COLO668 (cell line): ENCODE data around the gene SPEG.

Source experiments
- DNase-seq: peaks from one replicate; lab custom pipeline; 2025; ENCODE audit not compliant: unreplicated experiment; lab: John Stamatoyannopoulos, UW

Gene SPEG

DNA sequence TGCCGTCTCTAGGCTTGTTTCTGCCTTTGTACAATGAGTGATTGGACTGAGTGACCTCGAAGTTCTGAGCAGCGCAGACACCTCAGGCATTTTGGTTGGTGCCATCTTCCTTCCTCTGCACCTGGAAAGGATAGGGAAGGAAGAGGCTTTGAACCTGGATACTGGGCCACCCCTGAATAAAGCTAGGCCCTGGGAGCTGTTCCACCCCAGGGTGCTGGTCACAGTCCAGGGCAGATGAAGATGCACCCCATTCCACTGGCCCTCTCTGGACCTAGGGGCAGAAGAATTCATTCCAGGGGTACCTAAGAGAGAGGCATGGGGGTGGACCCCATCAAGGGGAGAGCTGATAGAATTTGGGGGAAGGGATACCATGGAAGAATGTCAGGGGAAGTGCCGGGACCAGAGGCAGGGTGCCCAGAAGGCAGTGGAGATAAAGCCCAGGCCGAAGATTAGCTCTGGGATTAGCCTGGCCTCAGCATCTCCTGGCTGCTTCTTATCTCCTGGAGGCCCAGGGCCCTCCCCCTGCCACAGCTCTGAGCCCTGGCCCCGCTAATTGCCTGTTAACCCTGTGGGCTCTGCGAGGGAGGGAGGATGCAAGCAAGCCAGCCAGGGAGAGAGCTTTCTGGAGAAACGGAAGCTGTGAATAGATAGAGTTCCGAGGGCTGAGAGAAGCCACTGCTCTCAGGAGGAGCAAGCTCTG lies 91.0 kb downstream of the SPEG start:
- no peak for DNase-seq

DNA sequence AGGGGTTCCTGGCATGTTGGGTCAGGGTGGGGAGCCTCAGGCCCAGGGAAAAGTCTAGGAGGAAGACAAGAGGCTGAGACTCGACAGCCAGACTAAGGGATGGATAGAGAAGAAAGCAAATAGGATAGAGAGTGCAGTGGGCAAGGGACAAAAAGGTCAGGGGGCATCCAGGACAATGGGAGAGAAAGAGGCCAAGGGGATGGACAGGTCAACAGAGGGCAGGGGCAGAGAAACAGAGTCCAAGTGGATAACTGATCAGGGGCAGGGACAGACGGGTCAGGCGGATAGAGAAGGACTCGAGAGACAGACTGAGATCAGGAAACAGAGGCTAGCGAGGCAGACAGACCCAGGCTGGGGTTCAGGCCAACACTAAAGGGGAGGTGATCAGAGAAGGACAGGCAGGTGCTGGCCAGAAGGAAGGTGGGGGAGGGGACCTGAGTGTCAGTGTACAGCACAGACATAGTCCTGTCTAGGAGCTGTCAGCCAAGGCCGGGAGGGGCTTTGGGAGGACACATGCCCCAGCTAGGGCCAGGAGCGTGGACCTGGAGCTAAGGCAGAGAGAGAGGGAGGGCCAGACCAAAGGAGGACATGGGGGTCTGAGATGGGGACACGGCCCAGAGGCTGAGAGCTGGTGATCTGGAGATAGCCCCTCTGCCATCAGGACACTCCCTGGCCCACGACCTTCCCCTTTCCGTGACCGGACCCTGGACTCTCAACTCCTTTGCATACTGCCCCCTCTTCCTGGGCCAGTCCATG lies 91.9 kb downstream of the SPEG start:
- peak; percentile 9 for DNase-seq

DNA sequence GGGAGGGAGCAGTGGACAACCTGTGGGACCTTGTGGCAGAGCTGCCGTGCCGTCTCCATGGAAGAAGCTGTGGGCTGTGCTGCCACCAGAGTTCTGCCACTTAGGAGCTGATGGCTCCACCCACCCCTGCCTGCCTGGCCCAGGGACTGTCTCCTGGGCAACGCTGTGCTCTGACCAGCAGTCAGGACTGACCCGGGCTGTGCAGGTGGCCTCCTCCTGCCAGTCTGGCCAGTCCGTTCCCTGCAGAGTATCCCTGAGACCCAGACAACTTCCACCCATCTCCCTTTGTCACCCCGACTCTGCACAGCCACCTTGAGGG lies 92.4 kb downstream of the SPEG start:
- peak; percentile 48 for DNase-seq

DNA sequence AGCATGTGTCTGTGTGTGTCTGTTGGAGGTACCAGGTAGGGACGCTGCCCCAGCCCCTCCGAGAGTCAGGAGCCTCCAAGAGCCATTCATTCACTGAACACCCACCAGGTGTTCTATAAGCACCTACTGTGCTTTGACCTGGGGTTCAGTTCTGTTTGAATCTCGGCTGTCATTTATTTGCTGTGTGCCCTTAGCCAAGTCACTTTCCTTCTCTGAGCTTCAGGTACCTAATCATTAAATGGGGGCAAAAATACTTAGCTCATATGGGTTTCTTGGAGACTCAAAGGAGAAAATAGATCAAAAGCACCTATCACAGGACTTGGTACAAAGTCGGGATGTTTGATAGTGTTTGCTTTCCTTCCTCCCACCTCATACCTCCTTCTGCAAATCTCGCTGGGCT lies 92.8 kb downstream of the SPEG start:
- DNase-seq, result no peak

DNA sequence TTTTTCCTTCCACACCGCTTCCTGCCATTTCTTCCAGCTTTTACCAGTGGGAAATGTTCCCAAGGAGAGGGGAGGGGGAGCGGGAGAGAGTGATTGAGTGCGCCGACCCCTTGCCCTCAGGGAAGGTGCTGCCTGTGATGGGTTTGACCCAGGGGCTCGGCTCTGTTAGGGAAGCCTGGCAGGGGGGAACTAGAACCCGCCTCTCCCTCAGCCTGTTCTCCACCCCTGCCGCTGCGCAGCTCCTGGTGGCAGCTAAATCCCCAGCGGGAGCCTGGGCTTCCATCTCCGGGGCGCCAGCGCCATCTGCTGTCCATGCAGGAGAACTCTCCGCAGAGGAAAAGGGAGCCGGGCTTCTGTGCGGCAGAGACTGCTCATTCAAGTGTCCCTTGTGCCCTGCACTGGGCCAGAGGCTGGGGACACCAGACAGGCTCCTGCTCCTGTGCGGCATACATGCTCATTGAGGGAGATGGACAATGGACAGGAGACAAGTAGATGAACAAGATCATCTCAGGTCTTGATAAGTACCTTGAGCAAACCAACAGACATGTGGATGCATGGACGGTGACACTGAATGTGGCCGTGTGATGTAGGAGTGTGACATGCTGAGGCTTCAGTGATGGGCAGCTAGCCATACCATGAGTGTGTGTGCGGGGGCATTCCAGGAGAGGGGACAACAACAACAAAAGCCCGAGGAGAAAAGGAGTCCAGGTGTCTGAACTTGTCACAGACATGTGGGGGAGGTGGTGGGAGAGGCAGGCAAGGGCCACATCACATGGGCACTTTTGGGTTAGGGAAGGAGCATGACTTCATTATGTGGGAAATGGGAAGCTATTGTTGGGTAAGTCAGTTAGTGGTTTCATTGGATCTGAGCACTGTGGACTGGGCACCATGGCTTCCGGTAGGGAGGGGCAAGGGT lies 95.7 kb downstream of the SPEG start:
- DNase-seq, result peak; percentile 87

DNA sequence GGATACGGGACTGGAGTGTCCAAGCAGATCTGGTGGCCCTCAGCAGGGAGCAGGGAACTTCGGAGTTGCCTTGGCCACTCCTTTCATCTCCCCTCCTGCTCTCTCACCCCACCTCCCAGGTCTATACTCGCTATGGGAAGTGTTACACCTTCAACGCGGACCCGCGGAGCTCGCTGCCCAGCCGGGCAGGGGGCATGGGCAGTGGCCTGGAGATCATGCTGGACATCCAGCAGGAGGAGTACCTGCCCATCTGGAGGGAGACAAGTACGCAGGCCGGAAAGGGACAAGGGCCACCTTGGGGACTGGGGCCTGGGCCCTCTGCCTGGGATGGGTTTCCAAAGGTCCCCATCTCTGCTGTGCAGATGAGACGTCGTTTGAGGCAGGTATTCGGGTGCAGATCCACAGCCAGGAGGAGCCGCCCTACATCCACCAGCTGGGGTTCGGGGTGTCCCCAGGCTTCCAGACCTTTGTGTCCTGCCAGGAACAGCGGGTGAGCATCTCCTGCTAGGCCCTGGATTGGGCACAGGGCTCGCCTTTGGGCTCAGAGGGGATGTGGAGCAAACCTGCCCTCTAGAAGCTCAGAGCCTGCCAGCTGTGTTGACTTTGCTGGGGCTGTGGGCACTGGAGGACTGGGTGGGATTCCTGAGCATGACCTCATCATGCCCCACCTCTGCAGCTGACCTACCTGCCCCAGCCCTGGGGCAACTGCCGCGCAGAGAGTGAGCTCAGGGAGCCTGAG lies 97.2 kb downstream of the SPEG start:
- peak; percentile 80 for DNase-seq

DNA sequence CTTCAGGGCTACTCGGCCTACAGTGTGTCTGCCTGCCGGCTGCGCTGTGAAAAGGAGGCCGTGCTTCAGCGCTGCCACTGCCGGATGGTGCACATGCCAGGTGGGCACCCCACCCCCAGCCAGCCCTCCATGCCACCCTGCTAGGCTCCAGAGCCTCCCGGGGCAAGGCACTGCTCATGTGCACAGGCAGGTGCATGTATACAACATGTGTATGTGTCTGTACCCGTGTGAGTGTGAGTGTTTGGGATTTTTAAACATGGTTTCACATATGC lies 97.7 kb downstream of the SPEG start:
- DNase-seq, result no peak

DNA sequence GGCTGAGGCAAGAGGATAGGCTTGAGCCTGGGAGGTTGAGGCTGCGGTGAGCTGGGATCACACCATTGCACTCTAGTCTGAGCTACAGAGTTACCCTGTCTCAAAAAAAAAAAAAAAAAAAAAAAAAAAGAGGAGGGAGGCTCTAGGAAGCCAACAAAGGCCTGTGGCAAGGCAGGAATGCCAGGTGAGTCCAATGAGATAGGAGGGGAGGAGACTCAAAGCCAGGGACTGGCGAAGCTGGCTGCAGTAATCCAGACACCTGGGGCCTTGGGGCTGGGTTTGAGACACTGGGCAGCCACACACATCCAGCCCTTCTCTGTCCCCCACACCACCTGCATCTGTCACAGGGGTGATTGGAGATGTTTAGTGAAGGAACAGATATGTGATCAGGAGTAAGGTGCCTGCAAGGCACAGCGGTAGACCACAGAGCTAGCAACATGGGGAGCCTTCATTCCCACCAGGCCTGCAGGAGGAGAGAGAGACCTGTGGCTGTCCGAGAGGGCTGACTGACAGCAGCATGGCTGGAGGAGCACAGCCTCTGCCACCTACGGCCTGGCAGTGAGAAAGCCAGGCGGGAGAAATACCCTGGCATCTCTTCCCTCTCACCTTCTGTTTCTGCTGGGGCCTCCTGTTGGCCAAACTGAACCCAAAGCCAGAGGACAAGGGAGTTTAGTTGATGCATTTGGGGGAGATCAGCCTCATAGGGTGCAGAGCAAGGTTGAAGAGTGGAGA lies 99.5 kb downstream of the SPEG start:
- DNase-seq, result no peak

DNA sequence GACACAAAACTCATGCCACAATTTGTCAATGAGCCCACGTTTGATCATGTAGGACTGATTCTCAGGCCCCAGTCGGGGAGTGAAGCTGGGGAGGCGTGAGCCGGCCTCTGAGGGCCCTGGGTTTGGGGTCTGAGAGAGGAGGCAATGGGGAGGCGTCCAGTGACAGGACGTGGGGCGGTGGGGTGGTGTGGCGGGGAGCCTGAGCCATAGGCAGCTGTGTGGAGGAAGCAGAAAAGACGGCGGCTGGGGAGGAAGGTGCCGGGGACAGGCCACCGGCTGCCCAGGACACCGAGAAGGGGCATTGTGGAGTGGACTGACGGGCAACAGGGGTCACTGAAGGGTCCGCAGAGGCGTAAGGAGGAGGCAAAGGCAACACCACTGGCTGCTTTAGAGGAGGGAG lies 101.8 kb downstream of the SPEG start:
- DNase-seq, result no peak

DNA sequence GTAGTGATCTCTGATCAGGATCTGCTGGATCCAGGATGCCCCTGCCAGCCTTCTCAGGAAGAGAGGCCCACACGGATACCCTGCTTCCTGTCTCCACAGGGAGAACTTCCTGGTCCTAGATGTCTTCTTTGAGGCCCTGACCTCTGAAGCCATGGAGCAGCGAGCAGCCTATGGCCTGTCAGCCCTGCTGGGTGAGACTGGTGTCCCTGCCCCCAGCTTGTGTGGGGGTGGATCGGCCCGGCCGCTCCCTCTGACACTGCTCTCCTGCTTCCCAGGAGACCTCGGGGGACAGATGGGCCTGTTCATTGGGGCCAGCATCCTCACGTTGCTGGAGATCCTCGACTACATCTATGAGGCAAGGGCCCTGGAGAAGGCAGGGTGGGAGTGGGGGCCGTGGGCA lies 102.3 kb downstream of the SPEG start:
- DNase-seq, result no peak

DNA sequence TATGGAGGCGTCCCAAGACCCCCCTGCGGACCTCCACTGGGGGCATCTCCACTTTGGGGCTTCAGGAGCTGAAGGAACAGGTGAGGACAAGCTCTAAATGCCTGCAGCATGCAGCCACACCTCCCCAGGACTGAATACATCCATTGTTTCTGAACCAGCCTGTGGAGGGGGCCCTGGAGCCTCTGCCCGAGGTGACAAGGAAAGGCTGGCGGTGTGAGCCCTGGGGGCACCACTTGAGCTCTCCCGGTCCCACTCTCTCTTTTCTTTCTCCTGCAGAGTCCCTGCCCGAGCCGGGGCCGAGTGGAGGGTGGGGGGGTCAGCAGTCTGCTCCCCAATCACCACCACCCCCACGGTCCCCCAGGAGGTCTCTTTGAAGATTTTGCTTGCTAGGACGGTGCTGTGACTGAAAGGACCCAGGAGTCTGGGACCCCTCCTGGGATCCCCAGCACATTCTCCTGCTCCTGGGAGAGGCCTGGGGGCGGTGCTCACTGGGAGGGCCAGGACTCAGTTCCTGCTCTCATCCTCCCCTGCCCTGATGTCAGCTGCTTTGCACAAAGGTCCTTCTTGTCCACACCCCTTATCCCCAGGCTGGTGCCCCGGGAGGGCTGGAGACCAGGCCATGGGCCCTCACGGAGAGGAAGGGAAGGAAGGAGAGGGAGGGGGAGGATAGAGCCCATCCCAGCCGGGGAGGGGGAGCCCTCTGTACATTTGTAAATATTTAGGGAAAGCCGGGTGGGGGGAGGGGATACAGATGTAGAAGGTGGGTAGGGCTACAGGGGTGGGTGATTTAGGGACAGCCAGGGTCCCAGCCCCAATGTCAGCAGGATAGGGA lies 103.2 kb downstream of the SPEG start:
- DNase-seq, result no peak

DNA sequence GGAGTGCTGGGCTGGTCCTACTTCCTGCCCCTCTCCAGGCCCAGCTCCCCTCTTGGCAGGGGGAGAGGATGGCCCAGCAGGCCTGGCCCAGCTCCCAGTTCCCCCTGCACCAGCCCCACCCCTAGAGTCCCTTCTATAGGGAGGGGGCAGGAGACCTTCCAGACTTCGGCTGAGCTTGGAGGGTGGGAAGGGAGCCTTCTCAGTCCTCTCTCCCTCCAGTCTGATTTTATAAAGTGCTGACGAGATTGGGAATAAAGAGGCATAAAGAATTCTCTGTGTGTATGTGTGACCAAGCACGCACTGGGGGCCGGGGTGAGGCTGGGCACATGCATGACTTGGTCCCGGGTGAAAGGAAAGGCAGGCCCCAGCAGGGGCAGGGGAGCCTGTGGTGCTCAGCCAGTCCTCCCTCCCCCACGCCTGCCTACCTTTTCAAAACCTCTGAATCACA lies 103.9 kb downstream of the SPEG start:
- no peak for DNase-seq

DNA sequence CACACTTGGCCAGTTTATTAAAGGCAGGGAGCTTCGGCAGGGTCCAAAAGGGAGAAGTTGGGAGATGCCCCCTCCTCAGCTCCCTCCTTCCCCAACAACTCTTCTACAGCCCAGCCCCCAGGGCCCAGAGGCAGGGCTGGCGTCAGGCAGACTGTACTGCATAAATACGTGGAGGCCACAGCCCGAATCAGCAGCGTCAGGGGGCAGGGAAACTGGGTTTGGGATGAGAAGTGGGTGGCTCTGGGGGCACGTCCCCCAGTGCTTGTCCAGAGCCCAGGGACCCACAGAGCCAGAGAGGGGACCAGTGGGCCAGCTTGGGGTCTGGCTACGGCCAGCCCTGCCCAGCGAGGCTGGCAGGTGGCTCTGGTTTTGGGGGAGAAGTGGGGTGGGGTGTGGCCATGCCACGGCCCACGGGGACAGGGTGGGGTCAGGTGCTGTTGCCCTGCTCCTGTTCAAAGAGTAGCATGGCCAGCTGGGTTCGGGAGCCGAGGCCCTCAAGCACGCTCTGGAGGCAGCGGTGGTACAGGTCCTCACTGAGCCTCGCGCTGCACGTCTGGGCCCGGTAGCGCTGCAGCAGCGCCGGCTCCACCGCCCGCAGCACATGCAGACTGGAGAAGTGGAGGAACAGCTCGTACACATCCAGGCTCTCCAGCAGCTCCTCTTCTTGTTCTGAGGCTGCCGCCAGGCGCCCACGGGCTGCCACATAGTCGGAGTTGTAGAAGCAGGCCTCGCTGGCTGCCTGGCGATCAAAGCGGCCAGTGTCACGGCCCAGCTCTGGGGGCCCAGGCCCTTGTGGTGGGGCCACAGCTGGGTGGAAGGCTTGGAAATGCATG lies 104.5 kb downstream of the SPEG start:
- no peak for DNase-seq

DNA sequence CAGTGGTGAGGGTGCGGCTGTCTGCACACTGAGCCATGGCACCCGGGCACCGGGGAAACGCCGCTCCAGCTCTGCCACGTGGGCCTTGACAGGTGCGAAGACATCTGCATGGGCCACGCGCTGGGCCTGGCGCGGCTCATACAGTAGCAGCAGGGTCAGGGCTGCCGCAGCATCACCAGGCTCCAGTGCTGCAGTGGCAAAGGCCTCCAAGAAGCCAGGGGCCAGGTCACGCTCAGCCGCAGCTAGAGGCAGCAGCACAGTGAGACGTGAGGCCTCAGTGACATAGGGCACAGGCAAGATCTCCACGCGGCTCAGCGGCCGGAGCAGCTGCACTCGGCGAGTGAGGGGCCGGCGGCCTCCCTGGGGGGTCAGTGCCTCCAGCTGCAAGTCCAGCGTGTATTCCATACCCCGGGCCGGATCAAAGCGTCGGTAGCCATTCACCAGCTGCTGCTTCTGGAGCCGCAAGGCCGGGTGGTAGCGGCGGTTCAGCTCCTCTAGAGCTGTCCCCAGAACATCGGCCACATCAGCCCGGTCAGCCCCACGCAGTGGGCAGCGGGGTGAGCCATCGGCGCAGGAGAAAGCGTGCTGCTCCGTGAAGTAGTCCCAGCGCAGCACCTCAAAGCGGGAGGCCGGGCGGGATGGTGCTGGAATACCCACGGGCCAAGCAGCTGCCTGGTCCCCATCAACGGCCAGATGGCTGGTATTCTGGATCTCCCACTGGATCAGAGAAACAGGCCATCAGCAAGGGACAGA lies 105.5 kb downstream of the SPEG start:
- DNase-seq, result no peak

DNA sequence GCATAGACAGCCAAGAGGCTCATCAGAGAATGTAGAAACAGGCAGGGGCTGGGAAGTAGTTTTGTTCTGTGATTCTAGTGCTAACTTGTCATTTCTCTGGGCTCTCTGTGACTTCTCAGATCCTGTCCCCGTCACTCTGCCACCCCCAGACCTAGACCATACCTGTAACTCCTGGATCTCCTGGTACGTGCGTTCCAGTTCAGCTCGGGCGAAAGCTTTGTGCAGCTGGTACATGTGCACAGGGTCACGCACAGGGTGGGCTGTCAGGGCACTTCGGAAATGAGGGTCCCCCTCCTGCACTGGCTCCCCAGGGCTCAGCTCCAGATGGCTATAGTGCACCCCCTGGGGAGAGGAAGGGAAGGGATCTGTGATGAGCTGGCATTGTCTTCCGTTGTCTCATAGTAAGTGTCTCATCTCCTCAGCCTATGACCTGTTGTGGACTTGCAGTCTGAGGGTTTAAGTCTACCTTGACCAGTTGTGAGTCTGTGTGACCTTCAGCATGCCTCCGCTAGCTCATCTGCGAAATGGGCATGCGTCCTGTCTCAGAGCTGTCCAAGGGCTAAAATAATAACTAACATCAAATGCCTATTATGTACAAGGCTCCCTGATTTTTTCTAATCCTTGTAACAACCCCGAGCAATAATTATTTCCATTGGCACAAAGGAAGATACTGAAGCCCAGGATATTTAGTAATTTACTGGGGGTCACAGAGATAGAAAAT lies 106.3 kb downstream of the SPEG start:
- no peak for DNase-seq

DNA sequence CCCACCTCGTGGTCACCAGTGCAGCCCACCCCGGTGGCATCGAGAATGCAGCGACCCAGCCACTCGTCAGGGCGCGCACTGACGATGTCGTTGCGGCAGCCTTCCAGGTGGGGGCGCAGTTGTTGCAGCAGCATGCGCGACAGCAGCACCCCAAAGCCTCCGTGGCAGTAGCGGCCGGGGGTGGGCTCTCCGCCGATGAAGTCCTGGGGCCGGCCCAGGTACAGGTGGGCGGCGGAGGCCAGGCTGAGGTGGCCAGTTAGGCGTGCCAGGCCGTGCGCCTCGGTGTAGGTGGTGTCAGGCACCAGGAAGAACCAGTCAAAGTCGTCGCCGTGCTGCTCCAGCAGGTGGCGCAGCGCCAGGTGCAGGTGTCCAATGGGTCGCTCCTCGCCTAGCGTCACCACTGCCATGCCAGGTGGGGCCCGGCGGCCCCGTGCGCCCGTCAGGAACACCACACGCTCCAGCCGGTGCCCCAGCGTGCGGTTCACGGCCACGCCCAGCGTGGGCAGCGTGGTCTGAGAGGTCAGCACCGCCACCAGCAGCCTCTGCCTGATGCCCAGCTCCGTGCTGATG lies 107.1 kb downstream of the SPEG start:
- peak; percentile 96 for DNase-seq

DNA sequence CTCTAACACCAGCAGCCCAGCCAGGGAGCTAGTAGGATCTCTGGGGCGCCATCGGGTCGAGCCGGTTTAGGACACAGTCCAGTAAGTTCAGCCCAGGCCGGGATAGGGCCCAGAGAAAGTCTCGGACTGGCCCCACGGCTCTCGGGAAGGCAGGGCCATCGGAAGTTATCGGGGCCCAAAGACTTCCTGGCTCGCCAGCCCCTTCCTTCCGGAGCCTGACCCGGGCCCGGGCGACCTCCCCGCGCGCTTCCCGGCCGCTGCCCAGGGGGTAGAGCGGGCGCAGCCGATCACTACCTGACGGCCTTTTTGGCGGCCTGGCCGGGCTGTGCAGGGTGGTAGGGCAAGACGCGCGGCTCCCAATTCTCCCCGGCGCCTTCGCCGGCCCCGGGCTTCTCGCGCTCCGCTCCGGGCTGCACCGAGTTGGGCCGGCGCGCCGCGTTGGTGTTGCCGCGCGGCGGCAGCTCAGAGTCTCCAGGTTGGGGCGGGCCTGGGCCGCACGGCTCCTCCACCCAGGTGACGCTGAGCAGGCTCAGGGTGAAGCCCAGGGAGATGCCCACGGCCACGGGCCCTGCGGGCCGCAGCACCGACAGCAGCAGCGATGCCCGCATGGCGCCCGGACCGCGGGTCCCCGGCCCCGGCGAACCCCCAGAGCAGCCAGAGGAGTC lies 108.4 kb downstream of the SPEG start:
- DNase-seq, result peak; percentile 76
